ENCODE results near the gene TMIGD2.
A peak's percentile ranks its signal among the peaks of the same experiment; 100 is the strongest.

The TMIGD2 gene

GRCh38 chr19:4326215-4326836 is 24.1 kb upstream of the TMIGD2 start:
- DNase-seq = no peak

DNA sequence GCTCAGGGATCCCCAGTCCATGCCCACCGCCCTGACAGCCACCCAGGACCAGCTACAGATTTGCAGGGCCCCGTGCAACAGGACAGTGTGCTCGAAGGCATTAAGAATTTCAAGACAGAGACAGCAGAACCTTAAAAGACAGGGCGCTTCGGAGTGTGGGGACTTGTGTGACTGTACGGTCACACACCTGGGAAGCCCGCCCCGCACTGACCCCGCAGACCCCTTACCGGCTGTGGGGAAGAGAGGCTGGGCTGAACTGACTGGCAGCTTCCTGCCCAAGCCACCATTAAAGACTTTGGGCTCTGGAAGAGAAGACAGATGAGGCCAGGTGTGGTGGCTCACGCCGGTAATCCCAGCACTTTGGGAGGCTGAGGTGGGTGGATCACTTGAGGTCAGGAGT is 22.0 kb upstream of the TMIGD2 start:
- no peak for DNase-seq

DNA sequence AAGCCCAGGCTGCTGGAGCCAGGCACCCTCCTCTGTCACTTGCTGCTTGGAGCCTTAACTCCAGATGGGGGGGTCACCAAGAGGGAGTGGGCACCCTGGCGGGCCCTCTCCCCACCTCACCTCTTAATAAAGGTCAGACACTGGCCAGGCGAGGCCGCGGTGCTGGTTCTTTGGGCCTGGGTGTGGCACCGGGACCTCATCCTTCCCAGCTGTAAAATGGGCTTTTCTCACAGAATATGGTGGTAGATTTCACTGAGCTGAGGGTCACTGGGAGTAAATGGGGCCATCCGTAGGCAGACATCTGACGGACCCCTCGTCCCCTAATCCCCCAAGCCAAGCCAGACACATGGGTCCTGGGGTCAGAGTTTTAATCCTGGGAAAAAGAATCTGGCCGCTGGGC is 21.5 kb upstream of the TMIGD2 start:
- DNase-seq = no peak

DNA sequence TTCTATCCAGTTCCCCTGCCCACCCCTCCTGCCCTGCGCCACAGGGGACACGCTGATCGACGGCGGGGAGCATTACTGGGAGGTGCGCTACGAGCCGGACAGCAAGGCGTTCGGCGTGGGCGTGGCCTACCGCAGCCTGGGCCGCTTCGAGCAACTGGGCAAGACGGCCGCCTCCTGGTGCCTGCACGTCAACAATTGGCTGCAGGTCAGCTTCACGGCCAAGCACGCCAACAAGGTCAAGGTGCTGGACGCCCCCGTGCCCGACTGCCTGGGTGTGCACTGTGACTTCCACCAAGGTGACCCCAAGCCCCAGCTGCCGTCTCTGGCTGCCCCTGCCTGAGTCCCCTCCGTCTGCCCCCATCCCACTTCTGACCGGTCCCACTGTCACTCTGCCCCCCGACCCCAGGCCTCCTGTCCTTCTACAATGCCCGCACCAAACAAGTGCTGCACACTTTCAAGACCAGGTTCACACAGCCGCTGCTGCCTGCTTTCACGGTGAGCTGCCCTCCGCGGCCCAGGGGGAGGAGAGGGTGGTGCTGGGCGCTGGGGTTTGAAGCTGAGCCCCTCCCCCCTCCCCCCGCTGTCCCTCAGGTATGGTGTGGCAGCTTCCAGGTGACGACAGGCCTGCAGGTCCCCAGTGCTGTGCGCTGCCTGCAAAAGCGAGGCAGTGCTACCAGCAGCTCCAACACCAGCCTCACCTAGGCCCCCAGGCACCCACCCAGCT is 20.9 kb upstream of the TMIGD2 start:
- DNase-seq = no peak

DNA sequence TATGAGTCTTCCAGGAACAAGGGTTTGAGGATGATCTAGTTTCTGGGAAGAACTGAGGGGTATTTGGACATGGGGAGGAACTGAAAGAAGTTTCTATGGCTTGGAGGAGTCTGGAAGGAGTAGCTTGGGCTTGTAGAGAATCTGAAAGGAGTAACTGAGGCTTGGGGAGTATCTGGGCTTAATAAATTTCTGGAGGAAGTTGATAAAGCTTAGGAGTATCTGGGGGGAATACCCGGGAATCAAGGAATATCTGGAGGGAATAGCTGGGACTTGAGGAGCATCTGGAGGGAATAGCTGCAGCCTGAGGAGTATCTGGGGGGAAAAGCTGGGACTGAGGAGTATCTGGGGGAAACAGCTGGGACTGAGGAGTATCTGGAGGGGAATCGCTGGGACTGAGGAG is 18.2 kb upstream of the TMIGD2 start:
- no peak for DNase-seq

GRCh38 chr19:4319067-4319718 is 17.0 kb upstream of the TMIGD2 start:
- DNase-seq = no peak

DNA sequence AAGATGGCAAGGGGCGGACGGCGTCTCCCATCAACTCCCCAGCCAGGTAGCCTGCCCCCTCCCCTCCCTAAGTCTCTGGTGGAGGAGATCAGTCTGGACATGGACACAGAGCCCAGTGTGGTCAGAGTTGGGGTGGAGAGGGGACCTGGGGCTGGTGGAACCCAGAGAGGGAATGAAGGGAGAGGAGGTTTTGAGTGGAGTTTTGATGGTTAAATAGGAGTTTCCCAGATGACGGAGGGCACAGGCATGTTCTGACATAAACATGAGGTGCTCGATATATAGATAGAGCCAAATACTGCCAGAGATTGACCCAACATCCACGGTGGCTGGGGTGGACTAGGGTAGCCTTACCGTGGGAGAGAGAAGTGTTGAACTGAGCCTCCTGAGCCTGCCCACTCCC is 16.3 kb upstream of the TMIGD2 start:
- DNase-seq = no peak

GRCh38 chr19:4316956-4317355 is 14.8 kb upstream of the TMIGD2 start:
- DNase-seq = no peak

DNA sequence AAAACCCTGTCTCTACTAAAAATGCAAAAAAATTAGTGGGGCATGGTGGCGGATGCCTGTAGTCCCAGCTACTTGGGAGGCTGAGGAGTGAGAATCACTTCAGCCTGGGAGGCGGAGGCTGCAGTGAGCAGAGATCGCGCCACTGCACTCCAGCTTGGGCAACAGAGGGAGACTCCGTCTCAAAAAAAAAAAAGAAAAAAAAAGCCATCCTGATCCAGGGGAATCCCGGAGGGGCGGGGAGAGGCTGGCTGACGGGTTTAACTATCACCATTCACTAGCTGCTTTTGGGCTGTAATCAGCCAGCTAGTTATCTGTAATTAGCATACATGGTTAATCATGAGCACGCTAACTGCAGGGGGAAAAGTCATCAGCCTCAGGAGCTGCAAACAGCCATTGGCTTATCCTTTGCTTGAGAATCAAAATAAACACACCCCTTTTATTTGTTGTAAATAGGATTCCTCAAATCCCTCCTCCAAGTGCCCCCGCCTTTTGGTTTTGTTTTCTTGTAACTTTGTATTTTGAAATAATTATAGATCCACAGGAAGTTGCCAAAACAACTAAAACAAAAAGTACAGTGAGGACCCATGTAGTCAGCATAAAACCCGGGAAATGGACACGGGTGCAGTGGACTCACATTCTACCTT is 11.8 kb upstream of the TMIGD2 start:
- DNase-seq = no peak

GRCh38 chr19:4310247-4311121 is 8.3 kb upstream of the TMIGD2 start:
- DNase-seq = no peak

GRCh38 chr19:4305659-4306058 is 3.5 kb upstream of the TMIGD2 start:
- no peak for DNase-seq

- no peak for DNase-seq
These were observed 3.0 kb upstream of the TMIGD2 start for GRCh38 chr19:4305257-4305612.

DNA sequence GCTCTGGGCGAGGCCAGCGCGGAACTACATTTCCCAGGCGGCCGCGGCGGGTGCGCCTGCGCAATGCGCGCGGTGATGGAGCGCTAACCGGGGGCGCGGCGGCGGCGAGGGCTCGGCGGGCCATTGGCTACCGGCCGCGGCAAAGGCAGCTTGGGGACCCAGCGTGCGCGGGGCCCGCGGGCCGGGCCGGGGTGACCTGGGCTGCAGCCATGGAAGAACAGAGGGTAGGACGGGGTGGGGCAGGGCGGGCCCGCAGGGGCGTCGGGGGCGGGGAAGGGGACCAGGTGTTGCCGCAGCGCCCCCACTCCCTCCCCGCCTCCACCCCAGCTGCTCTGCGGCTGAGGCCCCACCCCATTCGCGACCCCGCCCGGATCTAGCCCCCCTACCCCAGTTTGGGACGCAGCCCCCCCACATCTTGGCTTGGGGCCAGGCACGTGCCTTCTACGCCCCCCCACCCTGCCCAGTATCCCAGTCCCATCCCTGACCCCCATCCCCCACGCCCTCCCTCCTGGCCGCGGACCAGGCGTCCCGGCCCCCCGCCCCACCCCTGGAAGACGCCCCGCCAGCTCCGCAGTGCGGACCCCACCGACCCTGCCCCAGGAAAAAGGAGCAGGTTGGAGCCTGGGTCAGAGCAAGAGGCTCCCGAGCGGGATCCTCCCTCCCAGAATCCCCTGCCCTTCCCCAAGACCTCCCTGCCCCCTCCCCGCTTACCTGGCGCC is 2.5 kb upstream of the TMIGD2 start, which contains the start of gene FSD1:
FSD1 (plus strand) TSS at position 61 of the 719 bp plus-strand sequence; CDS start at position 210, 149 bp downstream.
- peak; percentile 20 for DNase-seq

- no peak for DNase-seq
These were observed 1.8 kb upstream of the TMIGD2 start for GRCh38 chr19:4303819-4304537.

- no peak for DNase-seq
These were observed 473 bp downstream of the TMIGD2 start for GRCh38 chr19:4301590-4302242.

DNA sequence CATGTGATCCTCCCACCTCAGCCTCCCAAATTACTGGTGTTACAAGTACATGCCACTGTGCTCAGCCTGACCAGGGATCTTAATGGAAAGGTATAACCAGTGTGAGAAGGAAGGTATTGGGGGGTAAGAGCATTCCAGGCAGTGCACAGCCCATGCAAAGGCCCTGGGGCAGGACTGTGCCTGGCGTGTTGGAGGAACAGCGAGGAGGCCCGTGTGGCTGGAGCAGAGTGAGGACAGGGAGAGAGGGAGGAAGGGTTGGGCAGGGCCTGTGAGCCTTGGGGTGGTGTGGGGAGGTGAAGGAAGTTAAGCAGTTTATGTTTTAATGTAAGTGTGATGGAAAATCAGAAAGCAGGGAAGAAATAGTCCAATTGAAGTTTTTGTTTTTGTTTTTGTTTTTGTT is 1.6 kb downstream of the TMIGD2 start:
- DNase-seq = no peak

DNA sequence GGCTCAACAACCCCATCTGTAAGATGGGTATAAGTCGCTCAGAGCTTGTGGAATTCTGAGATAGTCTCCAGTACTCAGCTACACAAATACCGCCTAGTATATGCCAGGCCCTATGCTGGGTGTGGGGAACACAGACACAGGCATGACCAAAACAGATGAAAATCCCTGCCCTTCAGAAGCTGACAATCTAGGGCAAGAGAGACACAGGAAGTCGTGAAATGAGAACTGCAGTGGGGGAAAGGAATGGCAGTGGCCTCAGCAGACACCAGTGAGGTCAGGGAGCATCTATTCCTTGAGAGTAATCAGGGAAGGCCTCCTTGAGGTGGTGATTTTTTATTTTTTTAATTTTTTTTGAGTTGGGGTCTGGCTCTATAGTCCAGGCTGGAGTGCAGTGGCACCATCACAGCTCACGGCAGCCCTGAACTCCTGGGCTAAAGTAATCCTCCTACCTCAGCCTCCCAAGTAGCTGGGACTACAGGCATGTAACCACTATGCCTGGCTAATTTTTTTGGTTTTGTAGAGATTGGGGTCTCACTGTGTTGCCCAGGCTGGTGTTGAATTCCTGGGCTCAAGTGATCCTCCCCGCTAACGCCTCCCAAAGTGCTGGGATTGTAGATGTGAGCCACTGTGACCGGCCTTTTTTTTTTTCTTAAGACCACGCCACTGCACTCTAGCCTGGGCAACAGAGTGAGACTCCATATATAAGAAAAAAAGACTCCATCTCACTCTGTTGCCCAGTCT is 3.2 kb downstream of the TMIGD2 start:
- DNase-seq = no peak

DNA sequence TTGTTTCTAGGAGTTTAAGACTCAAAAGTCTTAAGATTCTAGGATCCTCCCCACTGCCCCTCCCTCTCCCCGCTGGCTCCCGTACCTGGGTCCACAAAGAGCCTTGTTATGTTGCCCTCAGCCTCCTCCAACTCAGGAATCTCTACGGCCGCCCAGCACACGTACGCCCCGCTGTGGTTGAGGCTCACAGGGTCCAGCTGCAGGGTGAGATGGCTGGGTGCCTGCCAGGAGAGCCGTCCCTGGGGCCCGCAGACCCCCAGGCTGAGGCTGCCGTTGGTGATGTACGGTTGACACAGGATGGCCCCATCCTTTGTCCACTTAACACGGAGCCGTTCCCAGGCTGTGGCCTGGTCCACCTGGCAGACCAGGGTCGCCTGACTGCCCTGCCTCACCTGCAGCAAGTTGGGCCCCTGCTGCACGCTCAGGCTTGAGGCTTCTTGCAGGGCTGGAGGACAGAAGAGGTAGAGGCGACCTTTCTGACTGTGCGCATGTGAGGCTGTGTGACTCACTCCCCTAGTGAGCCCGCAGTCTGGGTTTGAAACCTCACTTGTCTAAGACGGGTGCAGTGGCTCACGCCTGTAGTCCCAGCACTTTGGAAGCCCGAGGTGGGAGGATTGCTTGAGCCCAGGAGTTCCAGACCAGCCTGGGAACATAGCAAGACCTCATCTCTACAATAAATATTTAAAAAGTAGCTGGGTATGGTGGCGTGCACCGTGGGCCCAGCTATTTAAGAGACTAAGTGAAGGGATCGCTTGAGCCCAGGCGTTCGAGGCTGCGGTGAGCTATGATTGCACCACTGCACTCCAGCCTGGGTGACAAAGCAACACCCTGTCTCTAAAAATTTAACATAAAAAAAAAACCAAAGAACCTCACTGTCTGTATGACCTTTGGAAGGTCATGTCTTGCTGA is 4.0 kb downstream of the TMIGD2 start:
- DNase-seq = no peak
